ENCODE data around the gene COG5.
A peak's percentile ranks its signal among the peaks of the same experiment; 100 is the strongest.

The COG5 gene

DNA sequence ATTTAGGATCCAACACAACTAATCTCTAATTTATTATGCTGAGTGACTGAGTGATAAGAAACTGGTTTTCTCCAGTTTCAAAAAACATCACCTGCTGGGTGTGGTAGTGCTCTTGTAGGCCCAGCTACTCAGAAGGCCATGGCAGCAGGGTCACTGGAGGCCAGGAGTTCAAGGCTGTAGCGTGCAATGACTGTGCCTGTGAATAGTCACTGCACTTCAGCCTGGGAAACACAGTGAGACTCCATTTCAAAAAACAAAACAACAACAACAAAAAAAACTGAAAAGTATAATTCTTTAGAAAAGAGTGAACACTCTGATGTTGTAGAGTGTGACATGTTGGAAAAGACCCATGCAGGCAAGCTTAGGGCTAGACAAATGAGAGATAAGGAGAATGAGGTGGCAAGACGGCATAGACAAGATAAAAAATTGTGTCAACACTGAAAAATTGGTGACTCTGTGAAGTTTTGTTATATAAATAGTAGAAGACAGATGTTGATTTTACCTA lies 243.9 kb downstream of the COG5 start:
- no peak for DNase-seq

DNA sequence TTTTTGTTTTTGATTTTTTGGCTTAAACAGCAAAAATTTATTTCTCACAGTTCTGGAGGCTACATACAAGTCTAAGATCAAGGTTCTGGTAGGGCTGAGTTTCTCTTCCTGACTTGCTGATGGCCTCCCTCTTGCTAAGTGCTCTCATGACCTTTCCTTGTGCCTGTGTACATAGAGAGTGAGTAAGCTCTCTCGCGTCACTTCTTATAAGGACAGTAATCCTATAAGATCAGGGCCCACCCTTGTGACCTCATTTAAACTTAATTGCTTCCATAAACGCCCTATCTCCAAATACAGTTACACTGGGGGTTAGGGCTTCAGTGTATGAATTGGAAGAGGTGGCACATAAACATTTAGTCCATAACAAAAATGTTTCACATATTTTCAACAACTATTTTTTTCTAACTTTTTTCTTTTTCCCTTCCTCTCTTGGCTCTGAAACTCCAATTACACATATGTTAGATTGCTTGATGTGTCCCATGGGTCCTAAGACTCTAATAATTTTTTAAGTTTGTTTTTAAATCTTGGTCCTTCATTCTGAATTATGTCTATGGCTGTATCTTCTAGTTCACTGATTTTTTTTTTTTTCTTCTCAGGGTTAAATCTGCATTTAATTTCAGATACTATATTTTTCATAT lies 245.1 kb downstream of the COG5 start:
- DNase-seq: no peak

DNA sequence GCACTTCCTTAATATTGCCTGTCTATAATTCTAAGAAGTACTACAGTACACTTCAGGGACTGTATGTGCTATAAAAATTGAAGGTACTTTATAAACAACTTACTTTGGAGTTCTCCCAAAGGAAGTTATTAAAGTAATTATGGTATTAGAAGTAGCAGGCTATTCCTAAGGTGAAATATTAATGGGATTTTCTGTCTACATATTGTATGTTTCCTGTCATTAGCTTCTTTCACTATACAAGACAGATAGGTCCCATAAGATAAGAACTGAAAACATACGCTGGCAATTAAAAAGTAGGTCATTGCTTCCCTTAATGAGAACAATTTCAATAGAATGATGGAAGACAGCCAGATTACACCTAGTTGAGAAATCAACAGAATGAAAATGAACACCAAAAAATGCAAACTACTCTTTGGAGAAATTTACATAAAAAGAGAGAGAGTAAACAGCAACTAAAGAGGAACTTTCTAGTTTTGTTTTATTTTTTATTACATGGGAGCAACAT lies 248.0 kb downstream of the COG5 start:
- DNase-seq: no peak

DNA sequence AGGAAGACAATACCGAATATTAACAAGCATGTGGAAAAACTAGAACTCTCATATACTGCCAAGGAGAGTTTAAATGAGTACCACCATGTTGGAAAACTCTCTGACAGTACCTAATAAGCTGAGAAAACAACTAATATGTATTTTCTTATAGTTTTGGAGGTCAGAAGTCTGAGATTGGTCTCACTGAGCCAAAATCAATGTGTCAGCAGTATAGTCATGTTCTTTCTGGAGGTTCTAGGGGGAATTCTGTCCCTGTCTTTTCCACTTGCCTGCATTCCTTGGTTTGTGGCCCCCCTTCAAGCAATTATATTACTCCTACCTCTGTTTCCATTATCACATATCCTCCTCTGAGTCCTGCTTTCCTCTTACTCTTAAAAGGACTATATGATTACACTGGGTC lies 250.4 kb downstream of the COG5 start:
- no peak for DNase-seq

DNA sequence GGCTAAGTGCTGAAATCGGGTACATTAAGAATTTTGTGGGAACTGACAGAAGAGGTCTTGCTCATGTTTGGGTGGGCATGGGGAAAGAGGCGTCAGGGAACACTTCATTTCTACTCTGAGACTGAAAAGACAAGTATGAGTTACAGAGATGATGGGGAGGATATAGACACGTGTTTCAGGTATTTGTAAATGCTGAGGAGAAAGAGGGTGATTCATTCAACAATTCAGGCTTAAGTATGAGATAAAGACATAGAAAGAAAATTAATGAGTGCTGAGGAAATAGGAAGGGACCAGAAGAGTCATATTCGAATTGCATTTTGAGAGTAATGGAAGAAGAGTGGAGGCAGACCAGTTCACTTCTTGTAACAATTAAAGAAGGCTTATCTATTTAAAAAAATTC lies 251.3 kb downstream of the COG5 start:
- no peak for DNase-seq

DNA sequence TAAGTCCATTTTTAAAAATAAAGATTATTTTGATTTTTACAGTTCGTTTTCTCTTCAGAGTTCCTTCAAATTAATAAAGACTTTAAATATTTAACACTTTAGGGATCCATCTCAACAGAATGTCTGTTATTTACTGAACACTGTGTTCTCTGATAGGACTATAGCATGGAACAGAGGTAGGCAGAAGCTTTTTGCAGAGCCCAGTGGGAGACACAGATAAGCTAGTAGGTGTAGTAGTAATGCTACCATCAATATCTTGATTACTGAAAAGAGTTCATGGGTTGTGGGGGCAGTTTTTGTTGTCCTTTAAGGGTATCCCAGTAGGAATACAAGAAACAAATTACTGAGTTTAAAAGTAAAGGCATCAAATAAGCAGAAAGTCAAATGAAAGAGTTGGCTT lies 254.4 kb downstream of the COG5 start:
- no peak for DNase-seq

DNA sequence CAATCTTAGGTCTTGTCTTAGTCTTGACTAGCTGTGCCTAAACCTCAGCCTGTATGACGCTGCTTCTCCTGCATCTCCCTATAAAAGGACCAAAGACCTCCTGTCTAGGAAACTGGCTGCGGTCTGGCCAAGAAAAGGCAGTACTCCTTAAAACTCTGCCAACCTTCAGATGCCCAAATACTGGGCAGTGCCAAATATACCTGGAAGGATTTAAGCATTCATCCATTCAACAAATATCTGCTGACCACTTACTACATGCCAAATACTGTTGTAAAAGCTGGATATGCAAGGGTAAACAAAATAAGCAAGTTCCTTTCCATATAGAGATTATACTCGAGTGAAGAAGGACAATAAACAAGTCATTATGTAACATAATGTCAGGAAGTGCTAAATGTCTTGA lies 259.1 kb downstream of the COG5 start:
- no peak for DNase-seq

DNA sequence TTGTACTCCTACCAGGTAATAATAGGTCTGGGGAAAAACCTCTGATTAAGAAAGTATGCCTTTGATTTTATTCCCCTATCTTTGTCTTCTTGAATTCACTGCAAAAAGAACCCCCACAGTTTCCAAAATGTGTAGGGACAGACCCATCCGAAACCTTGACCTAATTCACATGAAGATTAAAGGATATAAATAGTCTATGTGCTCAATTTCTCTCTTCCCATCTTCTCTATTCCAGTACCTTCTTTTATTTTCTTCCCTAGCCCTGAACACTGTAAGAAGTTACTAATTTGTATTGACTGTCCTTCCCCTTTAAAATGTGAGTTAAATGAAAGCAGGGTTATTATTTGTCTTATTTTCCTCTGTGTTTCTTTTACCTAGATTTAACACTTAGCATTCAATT lies 259.7 kb downstream of the COG5 start:
- DNase-seq: no peak

DNA sequence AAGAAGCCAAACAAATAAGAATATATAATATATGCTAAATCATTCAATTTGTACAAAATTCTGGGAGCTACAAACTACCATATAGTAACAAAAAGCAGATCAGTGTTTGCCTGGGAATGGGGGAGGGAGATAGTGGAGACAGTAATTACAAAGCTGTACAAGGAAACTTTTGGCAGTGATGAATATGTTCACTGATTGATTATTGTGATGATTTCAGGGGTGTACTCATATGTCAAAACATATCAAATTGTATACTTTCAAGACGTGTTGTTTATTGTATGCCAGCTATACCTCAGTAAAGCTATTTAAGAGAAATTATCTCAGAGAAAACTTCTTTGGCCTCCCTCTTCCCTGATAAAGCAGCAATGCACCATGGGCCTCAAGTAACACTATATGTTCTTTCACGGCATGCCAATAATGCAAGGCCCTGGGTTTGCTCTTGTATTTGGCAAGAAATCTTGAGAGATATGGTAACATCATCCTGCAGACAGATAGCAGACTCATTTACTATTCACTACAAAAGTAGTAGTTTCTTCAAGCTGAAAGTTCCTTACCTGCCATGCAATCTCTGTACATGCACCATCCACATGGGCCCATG lies 261.4 kb downstream of the COG5 start:
- DNase-seq: no peak

DNA sequence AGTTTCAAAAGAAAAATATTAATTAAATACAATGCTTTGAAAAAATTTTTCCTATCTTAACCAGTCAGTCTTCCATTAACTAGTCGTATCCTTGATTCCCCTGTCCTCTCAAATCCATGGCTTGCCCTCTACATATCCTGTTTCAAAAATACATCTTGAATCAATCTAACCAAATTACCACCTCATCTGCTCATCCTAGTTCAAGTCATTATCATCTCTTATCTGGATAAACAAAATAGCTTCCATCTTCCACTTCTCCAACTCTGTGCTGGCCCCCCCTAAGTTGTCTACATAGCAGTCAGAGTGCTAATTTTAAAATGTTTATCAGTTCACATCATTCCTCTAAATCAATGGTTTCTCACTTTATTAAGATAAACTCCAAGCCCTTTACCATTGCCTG lies 269.5 kb downstream of the COG5 start:
- no peak for DNase-seq

DNA sequence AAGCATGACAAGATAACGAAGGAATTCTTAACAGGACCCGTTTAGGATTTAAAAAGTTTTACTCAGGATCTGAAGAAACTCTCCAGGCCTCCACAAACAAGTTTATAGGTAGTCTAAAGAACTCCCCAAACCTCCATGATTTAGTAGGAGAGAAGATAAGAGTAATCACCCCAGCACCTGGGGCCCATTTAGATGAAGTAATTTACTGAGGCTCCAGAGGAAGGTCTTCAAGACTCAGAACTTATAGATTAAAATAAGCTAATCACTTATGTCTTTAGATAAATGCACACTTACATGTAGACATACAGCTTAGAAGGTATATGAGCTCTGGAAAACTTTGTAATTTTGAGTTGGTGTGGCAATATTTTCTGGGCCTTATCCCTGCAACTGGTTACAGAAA lies 271.1 kb downstream of the COG5 start:
- no peak for DNase-seq

DNA sequence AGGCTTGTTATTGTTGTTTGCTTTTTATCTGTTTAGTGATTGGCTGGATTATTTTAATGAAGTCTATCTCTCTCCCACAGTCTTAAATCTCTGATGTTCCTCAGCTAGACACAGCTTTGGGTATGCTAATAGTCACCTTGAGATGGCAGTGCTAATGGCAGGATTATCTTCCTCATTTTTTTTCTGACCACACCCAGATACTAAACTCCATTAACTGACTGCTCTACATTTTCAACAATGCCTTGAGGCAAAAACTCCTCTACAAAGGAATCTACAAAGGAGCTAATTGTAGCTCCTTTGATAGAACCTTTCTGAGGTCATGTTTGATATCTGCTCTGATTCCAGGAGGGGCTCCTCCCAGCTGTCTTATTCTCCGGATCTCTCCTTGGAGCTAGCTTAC lies 272.3 kb downstream of the COG5 start:
- DNase-seq: no peak

DNA sequence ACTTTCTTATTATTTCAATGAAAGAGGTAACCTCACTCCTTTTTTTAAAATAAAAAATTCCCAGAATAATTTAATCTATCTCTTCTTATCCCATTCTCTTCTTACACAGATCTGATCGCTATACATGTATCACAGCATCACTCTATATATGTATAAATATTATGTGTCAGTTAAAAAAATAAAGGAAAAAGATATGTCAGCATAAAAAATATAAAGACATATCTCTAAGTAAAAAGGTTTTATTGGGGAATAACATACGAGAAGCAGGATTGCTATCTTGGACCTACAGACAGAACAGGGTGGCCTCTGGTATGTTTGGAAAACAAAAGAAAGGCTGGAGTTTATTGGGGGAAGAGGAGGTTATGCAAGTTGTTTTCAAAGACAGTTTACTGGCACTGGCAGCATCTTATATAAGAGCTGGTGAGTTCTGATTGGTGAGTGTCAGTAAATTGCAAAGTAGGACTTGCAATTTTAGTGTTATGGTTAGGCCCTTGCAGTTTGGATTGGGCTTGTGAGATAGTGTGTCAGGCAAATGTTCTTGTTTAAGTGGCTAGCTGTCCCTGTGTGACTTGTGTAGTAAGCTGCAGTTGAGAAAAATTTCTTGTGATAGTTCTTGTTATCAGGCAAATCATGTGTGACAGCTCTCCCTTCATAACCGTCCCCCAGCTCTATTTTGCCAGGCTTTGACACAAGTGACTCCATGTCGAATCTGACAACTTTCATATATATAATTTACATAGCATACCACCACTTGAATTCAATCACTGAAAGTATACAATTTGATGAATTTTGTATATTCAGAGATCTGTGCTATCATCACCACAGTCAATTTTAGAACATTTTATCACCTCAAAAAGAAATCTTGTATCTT lies 276.7 kb downstream of the COG5 start:
- DNase-seq: no peak

DNA sequence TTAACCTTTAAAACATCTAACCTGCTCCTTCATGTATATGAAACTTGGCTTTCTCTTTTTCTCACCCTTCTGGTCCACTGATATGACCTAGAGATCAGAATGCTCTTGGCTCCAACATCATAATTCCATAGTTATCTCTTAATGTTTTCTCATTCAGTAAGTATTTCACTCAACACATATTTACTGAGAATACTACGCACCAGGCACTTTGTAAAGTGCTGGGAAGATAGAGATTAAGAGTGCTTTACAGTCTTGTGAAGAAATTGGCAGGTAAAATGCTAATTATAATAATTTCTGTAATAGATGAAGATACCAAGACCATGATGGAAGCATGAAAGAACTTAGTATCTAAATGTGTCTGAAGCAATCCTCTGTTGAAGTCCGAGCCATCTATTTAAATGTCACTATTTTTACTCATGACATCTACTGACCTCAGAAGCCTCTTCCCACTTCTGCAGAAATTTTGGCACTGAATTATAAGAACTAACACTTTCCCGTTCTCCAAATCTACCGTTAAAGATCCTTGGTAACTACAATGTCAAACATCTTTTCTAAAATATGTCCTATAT lies 278.7 kb downstream of the COG5 start:
- no peak for DNase-seq

DNA sequence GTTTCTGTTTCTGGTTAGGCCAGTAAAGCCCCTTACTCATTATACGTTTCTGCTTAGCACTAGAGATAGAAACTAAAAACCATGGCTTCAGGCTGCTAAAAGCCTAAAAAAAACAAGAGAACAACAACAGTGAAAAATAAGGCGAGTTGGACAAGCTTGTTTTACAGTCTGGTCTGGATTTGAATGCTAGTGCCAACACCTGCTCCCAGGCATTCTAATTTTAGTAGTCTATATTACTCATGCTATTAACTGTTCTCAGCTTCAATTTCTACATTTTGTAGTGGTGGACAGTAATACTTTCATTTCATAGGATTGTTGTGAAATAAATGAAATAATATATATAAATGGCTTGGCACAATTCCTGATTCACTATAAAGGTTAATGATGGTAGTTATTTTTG lies 286.4 kb downstream of the COG5 start:
- DNase-seq: no peak

DNA sequence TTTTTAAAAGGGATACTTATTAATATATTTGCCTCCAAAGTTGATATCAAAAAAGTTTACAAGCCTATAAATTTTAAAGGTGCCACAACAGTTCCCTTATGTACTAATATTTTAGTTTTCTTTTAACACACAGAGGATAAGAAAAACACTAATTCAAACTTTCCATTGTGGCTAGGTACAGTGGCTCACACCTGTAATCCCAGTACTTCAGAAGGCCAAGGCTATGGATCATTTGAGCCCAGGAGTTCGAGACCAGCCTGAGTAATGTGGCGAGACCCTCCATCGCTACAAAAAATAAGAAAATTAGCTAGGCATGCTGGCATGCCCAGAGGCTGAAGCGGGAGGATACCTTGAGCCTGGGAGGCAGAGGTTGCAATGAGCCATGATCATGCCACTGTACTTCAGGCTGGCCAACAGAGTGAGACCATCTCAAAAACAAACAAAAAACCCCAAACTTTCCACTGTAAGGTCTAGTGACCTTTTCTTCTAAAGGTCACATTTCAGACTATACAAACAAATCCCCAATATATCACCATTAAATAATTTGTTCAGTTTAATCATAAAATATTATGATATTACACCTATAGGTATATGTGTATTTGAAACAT lies 287.4 kb downstream of the COG5 start:
- DNase-seq: no peak

DNA sequence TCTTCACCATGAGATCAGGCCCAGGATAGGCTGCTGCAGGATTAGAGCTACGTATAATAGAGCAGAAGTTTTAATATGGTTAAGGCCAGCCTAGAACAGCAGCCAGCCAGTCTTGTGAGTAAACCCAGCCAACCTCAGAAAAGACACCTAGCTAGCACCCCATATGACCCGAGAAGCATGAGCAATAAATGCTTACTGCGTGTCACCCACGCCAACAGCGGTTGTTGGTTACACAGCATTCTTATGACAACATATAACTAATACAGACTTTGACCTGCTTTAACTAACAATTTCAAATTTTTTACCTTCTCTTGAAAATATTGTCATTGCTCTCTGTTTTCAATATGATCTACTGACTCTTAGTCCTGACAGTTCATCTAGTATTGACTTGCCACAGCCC lies 289.2 kb downstream of the COG5 start:
- DNase-seq: no peak

DNA sequence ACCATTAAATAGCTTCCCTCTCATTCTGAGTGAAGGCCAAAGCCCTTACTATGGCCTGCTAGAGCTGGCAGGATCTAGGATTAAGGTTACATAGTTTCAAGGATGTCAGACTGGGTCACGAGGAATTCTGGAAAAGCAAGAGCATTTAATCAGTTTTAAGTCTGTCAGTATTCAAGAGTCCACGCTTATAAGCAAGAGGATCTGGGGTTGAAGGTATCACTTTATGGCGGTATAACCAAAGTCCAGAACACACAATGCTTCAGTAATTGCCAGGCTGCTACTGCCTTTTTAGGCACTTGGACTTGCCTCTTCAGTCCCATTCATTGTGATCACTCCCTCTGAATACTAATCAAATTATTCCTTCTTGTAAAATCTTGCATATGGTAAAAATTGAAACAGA lies 293.9 kb downstream of the COG5 start:
- no peak for DNase-seq

DNA sequence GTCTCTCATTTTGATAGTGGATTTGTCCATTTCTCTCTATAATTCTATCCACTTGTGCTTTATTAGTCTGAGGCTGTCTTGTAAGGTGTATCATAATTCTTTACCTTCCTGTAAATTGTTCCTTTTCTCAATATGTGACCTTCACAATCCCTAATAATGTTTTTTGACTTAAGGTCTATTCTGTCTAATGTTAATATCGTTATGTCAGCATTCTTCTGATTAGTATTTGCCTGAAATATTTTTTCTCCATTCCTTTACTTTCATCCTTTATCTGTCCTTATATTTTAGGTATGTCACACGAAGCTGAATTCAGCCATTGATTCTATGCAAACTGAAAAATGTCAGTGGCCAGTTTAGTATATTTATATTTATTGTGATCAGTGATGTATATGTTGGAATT lies 295.1 kb downstream of the COG5 start:
- DNase-seq: no peak

DNA sequence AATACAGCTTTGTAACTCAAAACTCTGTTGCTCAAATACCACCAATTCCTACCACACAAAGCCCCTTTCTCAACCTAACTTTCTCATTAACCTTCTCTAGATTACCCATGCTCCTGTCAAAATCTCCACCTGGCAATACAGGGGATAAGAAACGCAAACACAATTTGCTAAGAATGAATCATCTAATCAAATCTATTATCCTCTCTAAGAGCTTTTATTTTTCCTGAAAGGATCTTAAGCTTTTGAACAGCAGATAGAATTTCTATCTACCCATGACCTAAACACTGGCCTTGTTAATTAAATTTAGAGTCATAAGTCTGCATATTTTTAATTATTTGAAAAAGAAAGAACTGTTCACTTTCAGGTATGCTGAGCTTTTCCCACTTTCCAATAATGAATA lies 296.6 kb downstream of the COG5 start:
- no peak for DNase-seq

DNA sequence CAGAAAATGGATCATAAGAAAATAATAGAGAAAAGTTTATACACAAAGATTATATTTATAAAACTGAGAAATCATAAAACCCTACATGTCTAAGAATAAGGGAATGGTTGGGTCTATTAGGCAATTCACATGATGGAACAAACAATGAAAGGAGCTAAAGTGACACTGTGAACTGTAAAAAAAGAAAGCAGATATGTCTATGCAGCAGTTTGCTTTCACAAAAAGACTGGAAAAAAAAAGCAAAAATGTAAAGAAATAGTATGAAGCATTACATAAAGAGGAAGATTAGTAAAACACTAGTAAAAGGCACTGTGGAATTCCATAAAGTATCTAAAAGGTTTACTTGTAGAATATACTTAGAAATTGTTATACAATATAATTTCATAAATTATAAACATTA lies 299.0 kb downstream of the COG5 start:
- DNase-seq: no peak

DNA sequence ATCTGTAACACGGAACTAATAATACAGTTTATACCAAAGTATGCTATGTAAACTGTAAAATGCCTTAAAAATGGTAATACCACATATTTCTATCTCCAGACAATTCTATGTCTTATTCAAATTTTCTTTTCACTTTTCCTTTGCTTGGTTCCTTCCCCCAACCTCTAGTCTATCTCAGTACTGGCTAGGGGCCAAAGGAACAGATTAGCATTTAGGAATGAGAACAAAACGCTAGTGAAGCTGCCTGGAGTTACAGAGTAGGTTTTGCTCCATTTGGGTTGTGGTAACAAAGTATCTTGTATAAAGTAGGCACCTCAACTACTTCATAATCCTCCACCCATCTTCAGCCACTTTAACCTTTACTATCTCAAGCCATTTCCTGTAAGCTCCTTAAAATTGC lies 300.9 kb downstream of the COG5 start:
- DNase-seq: peak; percentile 23

DNA sequence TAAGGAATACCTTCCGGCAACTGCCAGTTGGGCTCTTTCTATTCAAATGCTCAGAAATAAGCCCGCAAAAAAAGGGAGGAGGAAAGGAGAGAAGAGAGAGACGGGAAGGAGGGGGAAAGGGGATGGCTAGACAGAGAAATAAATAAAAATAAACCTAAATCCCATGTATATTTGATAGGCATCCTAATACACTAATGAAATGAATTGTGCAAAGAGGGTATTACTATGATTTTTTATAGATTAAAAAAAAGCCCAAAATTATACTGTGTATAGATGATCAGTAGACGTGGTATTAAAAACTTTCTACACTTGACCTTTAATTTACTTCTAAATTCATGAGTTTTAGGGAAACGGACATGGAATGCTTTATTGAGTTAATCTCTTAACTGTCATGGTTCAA lies 305.0 kb downstream of the COG5 start:
- no peak for DNase-seq
